Lower lobe of right lung (tissue), 2 donors: ENCODE data around the gene PTPRD. TPM values are rescaled to one million over a fixed set of nuclear protein-coding genes. Genes with fewer than 3 reads are reported as not detected.

Source experiments
- ATAC-seq, 2 donors: fragments of 200-7000 bp; cut with Tn5 transposase; one replicate each; pipeline ENCODE4 v1.9.1; 2020 to 2022; ENCODE audit warnings: mild to moderate bottlenecking in 2 of 2, moderate library complexity in 2 of 2
- DNase-seq: peaks from one replicate; pipeline ENCODE4 v3.0.0-alpha.2; 2020
- H3K27ac ChIP-seq: fragments of 200-600 bp; one replicate; pipeline ENCODE4 v1.8.0; 2022
- H3K27me3 ChIP-seq: fragments of 200-600 bp; one replicate; pipeline ENCODE4 v1.8.0; 2022; ENCODE audit warnings: low read depth
- H3K36me3 ChIP-seq: fragments of 200-600 bp; one replicate; pipeline ENCODE4 v1.8.0; 2022; ENCODE audit warnings: mild to moderate bottlenecking
- H3K4me1 ChIP-seq: fragments of 200-600 bp; one replicate; pipeline ENCODE4 v1.8.0; 2022
- H3K4me3 ChIP-seq: fragments of 200-600 bp; one replicate; pipeline ENCODE4 v1.8.0; 2022; ENCODE audit warnings: mild to moderate bottlenecking
- H3K9me3 ChIP-seq: fragments of 200-600 bp; one replicate; pipeline ENCODE4 v1.8.0; 2022
- intact Hi-C: fragments of 100-400 bp; cut with DNase I; formaldehyde crosslinking; loops from one replicate; pipeline ENCODE4 v1.11.0; 2022
- total RNA-seq: library from RNA; stranded (reverse); fragmentation: NEBNext Ultra II Directional; extraction: Animal tissue kit (Norgen Biotek cat#: 25700); gene quantifications from one replicate; pipeline ENCODE4 v1.2.1, GENCODE V29; 2021
- TF ChIP-seq, protein P1 (sequence below): fragments of 200-600 bp; IDR thresholded peaks from one replicate; pipeline ENCODE4 v1.8.0; 2022; ENCODE audit warnings: antibody characterized with exemption, mild to moderate bottlenecking
- donor health status: DM: no; HTN: yes; CAD: no; lungs with severe emphysema.

Gene PTPRD
- total RNA-seq, 1 donor from 2014 or later = 17.2 TPM

DNA sequence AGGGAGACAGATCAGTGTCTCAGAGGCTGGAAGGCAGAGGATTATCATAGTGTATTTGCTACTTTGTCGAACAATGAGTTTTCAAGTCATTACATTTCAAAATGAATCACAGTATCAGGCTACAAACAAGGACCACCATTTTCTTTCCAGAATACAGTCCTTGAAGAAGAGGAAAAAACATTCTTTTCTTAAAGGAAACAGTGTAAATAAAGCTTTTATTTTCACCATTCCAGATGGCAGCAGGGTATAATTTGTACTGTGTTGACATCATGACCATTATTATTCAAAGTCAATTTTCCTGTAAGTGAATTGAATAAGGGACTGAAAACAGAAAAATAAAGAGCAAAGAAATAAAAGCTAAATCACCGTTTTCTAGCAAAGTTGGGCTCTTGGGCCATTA is 2076.0 kb downstream of the PTPRD start:
- H3K4me3 ChIP-seq = no peak overlapping the region
- H3K27ac ChIP-seq = no peak overlapping the region
- TF ChIP-seq, protein P1, sequence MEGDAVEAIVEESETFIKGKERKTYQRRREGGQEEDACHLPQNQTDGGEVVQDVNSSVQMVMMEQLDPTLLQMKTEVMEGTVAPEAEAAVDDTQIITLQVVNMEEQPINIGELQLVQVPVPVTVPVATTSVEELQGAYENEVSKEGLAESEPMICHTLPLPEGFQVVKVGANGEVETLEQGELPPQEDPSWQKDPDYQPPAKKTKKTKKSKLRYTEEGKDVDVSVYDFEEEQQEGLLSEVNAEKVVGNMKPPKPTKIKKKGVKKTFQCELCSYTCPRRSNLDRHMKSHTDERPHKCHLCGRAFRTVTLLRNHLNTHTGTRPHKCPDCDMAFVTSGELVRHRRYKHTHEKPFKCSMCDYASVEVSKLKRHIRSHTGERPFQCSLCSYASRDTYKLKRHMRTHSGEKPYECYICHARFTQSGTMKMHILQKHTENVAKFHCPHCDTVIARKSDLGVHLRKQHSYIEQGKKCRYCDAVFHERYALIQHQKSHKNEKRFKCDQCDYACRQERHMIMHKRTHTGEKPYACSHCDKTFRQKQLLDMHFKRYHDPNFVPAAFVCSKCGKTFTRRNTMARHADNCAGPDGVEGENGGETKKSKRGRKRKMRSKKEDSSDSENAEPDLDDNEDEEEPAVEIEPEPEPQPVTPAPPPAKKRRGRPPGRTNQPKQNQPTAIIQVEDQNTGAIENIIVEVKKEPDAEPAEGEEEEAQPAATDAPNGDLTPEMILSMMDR = no peak
- H3K4me1 ChIP-seq = no peaks in the 10 kb centered on the region
- no peak for DNase-seq
- no peaks in the 10 kb centered on the region for H3K36me3 ChIP-seq
- intact Hi-C loops = no loop called here
- H3K27me3 ChIP-seq = no peaks in the 10 kb centered on the region
- no peaks in the 10 kb centered on the region for H3K9me3 ChIP-seq
- ATAC-seq = no peak

DNA sequence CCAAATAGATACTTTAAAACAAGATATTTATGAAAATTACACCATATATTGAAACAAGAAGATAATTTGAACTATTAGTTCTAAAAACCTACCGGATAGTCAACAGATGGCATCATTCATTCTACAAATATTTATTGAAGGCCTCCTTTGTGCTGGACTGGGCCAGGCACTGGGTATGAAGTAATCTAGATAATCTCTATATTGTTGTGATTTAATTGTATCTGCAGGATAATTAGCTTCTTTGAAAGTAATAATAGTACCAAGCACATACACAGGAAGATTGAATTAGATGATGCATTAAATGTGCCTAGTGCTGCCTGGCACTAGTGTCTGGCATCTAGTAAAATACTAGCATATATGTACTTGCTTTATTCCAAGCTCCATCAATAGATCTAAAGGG is 2078.0 kb downstream of the PTPRD start:
- no peaks in the 10 kb centered on the region for H3K4me1 ChIP-seq
- no peaks in the 10 kb centered on the region for H3K9me3 ChIP-seq
- DNase-seq = no peak
- H3K27ac ChIP-seq = no peak overlapping the region
- TF ChIP-seq, protein P1 = no peak
- no peaks in the 10 kb centered on the region for H3K27me3 ChIP-seq
- H3K36me3 ChIP-seq = no peaks in the 10 kb centered on the region
- H3K4me3 ChIP-seq = no peak overlapping the region
- intact Hi-C loops = no loop called here
- ATAC-seq = no peak

DNA sequence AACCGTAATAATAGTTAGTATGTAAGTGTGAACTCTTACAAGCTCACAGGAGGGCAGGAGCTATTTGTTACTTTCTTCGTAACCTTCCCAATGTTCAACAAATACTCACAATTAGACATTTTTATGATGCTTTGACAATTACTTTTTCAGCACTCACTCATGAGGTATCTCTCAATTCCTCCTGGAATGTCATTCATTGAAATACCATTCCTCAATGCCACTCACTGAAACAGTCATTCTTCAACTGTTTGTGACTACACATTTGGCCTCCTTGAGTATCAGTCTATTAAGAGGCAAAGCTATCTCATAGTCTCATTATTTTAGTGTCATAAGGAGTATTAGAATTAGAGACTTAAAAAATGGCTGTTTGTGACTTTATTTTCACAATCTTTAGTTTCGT is 2079.1 kb downstream of the PTPRD start:
- ATAC-seq = no peak
- TF ChIP-seq, protein P1 = no peak
- H3K4me3 ChIP-seq = no peak overlapping the region
- DNase-seq = no peak
- no peaks in the 10 kb centered on the region for H3K9me3 ChIP-seq
- H3K27me3 ChIP-seq = no peaks in the 10 kb centered on the region
- no peaks in the 10 kb centered on the region for H3K4me1 ChIP-seq
- no peaks in the 10 kb centered on the region for H3K36me3 ChIP-seq
- intact Hi-C loops = no loop called here
- no peak overlapping the region for H3K27ac ChIP-seq

DNA sequence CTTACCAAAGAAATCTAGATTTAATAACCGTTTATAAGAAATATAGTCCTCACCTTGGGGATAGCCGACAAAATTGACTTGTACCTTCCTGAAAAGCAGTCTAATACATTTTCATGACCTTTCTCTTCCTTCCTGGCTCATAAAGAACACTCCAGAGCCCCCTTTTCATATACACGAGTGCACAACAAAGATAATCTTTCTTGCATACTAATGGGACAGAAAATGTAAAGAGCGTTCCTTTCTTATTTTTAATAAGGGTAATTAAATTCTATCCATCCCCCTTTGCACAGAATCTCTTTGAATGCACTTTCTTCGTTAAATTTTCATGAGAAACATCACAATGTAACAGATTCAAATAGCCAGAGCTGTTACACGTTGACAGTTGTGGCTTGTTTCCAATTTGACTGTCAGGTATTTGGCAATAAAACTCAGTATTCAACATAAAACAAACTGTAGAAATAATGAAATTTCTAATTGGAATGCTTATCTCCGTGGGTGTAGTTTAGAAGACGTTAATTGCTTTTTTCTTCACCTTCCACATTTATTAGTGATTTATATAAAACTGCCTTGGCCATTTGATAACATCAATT is 2080.9 kb downstream of the PTPRD start:
- TF ChIP-seq, protein P1 = no peak
- H3K27me3 ChIP-seq = no peaks in the 10 kb centered on the region
- no peaks in the 10 kb centered on the region for H3K9me3 ChIP-seq
- no peak for DNase-seq
- intact Hi-C loops = no loop called here
- H3K4me3 ChIP-seq = no peak overlapping the region
- H3K36me3 ChIP-seq = no peaks in the 10 kb centered on the region
- H3K27ac ChIP-seq = no peak overlapping the region
- ATAC-seq = no peak
- H3K4me1 ChIP-seq = no peaks in the 10 kb centered on the region

DNA sequence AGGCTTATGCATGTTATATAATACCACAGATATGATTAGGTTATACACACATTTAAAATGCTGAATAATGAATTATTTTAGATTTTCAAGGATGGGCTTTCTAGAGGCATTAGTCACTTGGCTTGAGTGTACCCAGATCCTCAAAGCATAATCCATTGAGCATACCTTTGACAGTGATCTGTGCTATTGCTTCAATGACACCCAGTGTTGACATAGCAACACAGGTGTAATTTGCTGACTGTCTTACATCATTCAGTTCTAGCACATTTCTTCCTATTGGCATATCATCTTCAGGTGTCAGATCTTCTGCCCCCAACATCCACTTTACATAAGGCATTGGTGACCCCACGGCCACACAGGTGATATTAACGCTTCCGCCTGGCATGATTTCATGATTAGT is 2091.7 kb downstream of the PTPRD start:
- TF ChIP-seq, protein P1 = no peak
- no peaks in the 10 kb centered on the region for H3K4me1 ChIP-seq
- intact Hi-C loops = no loop called here
- H3K4me3 ChIP-seq = no peak overlapping the region
- no peak overlapping the region for H3K27ac ChIP-seq
- H3K27me3 ChIP-seq = no peaks in the 10 kb centered on the region
- no peak for ATAC-seq
- DNase-seq = no peak
- H3K36me3 ChIP-seq = no peaks in the 10 kb centered on the region
- H3K9me3 ChIP-seq = no peaks in the 10 kb centered on the region
